PFSK-1 (cell line): ENCODE results near the gene GPD2.

Experiments used
- FOXP2 ChIP-seq: optimal IDR thresholded peaks from 2 replicates; pipeline ENCODE3; 2011; ENCODE audit warnings: borderline replicate concordance, control low read depth, inconsistent platforms; ENCODE audit not compliant: insufficient read depth; ENCODE audit errors: extremely low read length, extremely low read depth
- POLR2AphosphoS5 ChIP-seq: IDR thresholded peaks from 2 replicates; pipeline ENCODE4 v1.6.1; 2012; ENCODE audit warnings: low read depth, mild to moderate bottlenecking, control low read depth, low read length, moderate library complexity
- SIN3A ChIP-seq: IDR thresholded peaks from 2 replicates; pipeline ENCODE4 v1.6.1; 2012; ENCODE audit warnings: mild to moderate bottlenecking, low read length, moderate library complexity, borderline replicate concordance; ENCODE audit not compliant: insufficient read depth
- TAF1 ChIP-seq: IDR thresholded peaks from 2 replicates; pipeline ENCODE4 v1.6.1; 2012; ENCODE audit warnings: low read length, control low read depth, borderline replicate concordance; ENCODE audit not compliant: insufficient read depth
- TF ChIP-seq, protein P1 (sequence below), 2 experiments: IDR thresholded peaks; 2 replicates each; pipeline versions ENCODE4 v1.6.1 to v1.8.0; 2011 to 2012; ENCODE audit warnings: low read depth in 2 of 2, low read length in 2 of 2, control low read depth in 1 of 2, inconsistent platforms in 1 of 2, mild to moderate bottlenecking in 1 of 2, moderate library complexity in 1 of 2; ENCODE audit not compliant: insufficient read depth in 1 of 2

GPD2 gene

DNA sequence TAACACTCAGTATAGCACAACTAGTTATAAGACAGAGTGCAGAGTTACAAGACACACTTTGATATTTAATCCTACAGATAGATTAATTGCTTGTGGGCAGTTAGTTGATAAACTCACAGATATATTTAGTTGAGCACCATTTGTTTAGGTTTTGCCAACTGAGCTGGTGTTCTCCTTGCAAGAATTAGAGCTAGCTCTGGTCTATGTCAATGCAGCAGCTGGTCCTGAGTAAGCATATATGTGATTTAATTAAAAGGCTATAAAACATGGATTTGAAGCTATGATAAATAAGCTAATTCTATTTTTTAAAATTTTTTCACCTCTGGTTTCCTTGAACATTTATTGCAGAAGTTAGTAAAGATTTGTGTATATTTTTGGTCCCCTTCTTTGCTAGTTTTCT is 35.6 kb downstream of the GPD2 start:
- TF ChIP-seq, protein P1, sequence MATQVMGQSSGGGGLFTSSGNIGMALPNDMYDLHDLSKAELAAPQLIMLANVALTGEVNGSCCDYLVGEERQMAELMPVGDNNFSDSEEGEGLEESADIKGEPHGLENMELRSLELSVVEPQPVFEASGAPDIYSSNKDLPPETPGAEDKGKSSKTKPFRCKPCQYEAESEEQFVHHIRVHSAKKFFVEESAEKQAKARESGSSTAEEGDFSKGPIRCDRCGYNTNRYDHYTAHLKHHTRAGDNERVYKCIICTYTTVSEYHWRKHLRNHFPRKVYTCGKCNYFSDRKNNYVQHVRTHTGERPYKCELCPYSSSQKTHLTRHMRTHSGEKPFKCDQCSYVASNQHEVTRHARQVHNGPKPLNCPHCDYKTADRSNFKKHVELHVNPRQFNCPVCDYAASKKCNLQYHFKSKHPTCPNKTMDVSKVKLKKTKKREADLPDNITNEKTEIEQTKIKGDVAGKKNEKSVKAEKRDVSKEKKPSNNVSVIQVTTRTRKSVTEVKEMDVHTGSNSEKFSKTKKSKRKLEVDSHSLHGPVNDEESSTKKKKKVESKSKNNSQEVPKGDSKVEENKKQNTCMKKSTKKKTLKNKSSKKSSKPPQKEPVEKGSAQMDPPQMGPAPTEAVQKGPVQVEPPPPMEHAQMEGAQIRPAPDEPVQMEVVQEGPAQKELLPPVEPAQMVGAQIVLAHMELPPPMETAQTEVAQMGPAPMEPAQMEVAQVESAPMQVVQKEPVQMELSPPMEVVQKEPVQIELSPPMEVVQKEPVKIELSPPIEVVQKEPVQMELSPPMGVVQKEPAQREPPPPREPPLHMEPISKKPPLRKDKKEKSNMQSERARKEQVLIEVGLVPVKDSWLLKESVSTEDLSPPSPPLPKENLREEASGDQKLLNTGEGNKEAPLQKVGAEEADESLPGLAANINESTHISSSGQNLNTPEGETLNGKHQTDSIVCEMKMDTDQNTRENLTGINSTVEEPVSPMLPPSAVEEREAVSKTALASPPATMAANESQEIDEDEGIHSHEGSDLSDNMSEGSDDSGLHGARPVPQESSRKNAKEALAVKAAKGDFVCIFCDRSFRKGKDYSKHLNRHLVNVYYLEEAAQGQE (IDR thresholded peaks at IDR 0.05; ENCODE audit: insufficient read depth in 1 of 2, low read depth in 2 of 2, low read length in 2 of 2): no peak
- TF ChIP-seq POLR2AphosphoS5 (no peak), TAF1 (no peak), FOXP2 (no peak), SIN3A (no peak)

DNA sequence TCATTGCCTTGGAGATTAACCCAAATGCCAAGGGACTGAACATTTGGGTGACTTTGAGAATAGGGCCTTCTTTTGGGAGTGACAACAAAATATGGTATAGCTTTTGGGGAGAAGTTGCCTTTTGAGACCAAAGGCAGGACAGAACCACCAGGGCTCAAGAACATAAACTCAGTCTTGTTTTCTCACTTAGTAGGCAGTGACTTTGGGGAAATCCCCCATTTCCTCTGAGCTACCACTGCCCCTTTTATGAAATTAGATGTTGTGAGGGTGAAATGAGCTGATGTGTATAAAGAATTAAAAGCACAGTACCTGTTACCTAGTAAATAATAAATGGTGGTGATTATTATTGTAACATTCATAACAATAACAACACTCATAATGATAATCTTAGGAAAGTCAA is 36.5 kb downstream of the GPD2 start:
- TF ChIP-seq POLR2AphosphoS5 (no peak), SIN3A (no peak), FOXP2 (no peak), TAF1 (no peak)
- TF ChIP-seq, protein P1 (IDR thresholded peaks at IDR 0.05; ENCODE audit: insufficient read depth in 1 of 2, low read depth in 2 of 2, low read length in 2 of 2): no peak

DNA sequence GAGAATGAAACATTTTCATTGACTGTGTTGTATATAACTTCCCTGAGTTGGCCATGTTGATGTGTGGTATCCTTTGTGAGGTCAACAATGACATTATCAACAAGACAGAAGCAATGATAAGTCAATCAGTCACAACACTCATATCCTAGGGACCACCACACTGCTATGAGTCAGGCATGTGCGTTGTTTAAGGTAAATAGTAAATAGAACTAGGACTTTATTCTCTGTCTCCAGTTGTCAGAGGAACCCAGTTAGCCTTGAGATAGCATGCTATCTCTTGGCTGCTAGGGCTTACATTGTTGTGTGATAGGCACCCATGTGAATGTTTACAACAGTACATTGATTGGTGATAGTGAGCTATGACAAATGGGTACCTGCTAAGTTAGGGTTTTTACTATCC is 37.3 kb downstream of the GPD2 start:
- TF ChIP-seq SIN3A (no peak), POLR2AphosphoS5 (no peak), FOXP2 (no peak), TAF1 (no peak)
- TF ChIP-seq, protein P1 (IDR thresholded peaks at IDR 0.05; ENCODE audit: insufficient read depth in 1 of 2, low read depth in 2 of 2, low read length in 2 of 2): no peak

DNA sequence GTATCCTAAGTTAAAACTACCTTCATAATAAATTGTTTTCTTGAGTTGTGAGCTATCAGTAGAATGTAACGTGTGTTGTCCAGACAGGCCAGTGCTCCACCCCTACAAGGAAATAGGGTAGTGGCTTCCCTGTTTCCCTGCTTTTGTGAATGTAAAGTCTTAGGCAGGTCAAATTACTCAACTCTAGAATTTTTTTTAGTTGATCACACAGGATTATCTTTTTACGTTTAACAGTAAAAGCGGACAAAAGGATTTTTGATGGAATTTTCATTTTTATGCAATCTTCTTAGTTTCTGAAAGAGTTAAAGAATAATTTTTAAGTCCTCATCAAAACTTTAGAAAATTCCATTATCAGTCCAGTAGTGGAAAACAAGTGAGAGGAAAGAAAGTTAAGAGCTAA is 38.2 kb downstream of the GPD2 start:
- TF ChIP-seq, protein P1 (IDR thresholded peaks at IDR 0.05; ENCODE audit: insufficient read depth in 1 of 2, low read depth in 2 of 2, low read length in 2 of 2): no peak

DNA sequence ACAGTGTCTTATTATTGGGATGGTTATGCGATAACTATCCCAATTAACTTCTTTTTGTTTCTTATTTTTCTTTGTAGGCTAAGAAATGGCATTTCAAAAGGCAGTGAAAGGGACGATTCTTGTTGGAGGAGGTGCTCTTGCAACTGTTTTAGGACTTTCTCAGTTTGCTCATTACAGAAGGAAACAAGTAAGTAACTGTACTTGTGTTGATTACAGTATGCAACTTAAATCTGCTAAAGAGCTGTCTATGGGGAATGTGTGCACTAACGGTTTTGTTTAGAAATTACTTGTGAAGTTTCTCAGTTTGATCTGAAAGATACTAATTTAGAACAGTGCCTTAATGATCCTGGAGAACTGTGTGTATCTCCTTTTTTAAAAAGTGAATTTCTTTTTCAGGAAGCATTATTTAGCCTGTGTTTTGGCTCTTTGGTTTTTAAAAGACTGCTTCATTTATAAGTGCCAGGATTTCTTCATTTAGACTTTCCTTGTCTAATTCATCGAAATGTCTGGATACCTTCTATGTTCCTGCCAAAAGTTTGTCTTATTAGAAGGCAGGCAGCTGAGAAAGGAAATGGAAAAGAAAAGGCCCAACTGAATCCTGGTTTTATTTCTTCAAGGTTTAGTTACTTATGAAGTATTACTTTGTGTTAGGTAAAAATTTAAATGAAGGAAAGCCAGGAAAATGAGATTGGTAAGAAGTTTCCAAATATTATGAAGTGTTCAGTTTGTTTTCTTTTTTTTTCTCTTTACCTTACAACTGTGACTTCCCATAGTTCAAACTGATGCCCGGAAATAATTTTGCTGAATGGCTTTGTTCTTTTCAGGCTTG is 40.1 kb downstream of the GPD2 start:
- TF ChIP-seq SIN3A (no peak), FOXP2 (no peak), TAF1 (no peak), POLR2AphosphoS5 (no peak)
- TF ChIP-seq, protein P1 (IDR thresholded peaks at IDR 0.05; ENCODE audit: insufficient read depth in 1 of 2, low read depth in 2 of 2, low read length in 2 of 2): no peak
